AG09319 (cell line): ENCODE measurements around the gene SSMEM1.
"Not testable (repeated sequence)": the region's sequence is repeated elsewhere in the genome, so short reads cannot be mapped to it uniquely, and the experiment has no call there.

Experiments
- DNase-seq: peaks from one replicate; pipeline ENCODE4 v3.0.0-alpha.2; 2010; ENCODE audit warnings: low read depth; ENCODE audit errors: extremely low read depth
- CTCF ChIP-seq: IDR thresholded peaks from 2 replicates; pipeline ENCODE4 v1.5.1; 2011; ENCODE audit warnings: low read depth, mild to moderate bottlenecking, inconsistent platforms, low read length, moderate library complexity

The SSMEM1 gene

GRCh38 chr7:130180571-130181262 lies 26.9 kb upstream of the SSMEM1 start:
- TF ChIP-seq CTCF, result no peak
- DNase-seq, result no peak

- DNase-seq, result no peak
- no peak for TF ChIP-seq CTCF
These were observed 26.4 kb upstream of the SSMEM1 start for GRCh38 chr7:130181263-130181605.

GRCh38 chr7:130182990-130183389 lies 24.7 kb upstream of the SSMEM1 start:
- TF ChIP-seq CTCF, result no peak

GRCh38 chr7:130184349-130184748 lies 23.3 kb upstream of the SSMEM1 start:
- DNase-seq, result not testable (repeated sequence)

More at GRCh38 chr7:130182990-130183389, 24.7 kb upstream of the SSMEM1 start:
- no peak for DNase-seq

GRCh38 chr7:130187360-130187759 lies 20.3 kb upstream of the SSMEM1 start:
- no peak for TF ChIP-seq CTCF

GRCh38 chr7:130189343-130189742 lies 18.3 kb upstream of the SSMEM1 start:
- TF ChIP-seq CTCF, result no peak
- DNase-seq, result peak; percentile 14

More at GRCh38 chr7:130187360-130187759, 20.3 kb upstream of the SSMEM1 start:
- DNase-seq, result no peak

- no peak for TF ChIP-seq CTCF
- no peak for DNase-seq
These were observed 15.9 kb upstream of the SSMEM1 start for GRCh38 chr7:130191791-130192190.

GRCh38 chr7:130195396-130195795 lies 12.3 kb upstream of the SSMEM1 start:
- no peak for TF ChIP-seq CTCF
- DNase-seq, result no peak
